DMS79 (cell line): Measurements from ENCODE around the gene PMS2.
"Not testable (repeated sequence)": the region's sequence is repeated elsewhere in the genome, so short reads cannot be mapped to it uniquely, and the experiment has no call there.

ENCODE experiments used
- DNase-seq: peaks from one replicate; lab custom pipeline; 2025; lab: John Stamatoyannopoulos, UW

The PMS2 gene, protein sequence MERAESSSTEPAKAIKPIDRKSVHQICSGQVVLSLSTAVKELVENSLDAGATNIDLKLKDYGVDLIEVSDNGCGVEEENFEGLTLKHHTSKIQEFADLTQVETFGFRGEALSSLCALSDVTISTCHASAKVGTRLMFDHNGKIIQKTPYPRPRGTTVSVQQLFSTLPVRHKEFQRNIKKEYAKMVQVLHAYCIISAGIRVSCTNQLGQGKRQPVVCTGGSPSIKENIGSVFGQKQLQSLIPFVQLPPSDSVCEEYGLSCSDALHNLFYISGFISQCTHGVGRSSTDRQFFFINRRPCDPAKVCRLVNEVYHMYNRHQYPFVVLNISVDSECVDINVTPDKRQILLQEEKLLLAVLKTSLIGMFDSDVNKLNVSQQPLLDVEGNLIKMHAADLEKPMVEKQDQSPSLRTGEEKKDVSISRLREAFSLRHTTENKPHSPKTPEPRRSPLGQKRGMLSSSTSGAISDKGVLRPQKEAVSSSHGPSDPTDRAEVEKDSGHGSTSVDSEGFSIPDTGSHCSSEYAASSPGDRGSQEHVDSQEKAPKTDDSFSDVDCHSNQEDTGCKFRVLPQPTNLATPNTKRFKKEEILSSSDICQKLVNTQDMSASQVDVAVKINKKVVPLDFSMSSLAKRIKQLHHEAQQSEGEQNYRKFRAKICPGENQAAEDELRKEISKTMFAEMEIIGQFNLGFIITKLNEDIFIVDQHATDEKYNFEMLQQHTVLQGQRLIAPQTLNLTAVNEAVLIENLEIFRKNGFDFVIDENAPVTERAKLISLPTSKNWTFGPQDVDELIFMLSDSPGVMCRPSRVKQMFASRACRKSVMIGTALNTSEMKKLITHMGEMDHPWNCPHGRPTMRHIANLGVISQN

DNA sequence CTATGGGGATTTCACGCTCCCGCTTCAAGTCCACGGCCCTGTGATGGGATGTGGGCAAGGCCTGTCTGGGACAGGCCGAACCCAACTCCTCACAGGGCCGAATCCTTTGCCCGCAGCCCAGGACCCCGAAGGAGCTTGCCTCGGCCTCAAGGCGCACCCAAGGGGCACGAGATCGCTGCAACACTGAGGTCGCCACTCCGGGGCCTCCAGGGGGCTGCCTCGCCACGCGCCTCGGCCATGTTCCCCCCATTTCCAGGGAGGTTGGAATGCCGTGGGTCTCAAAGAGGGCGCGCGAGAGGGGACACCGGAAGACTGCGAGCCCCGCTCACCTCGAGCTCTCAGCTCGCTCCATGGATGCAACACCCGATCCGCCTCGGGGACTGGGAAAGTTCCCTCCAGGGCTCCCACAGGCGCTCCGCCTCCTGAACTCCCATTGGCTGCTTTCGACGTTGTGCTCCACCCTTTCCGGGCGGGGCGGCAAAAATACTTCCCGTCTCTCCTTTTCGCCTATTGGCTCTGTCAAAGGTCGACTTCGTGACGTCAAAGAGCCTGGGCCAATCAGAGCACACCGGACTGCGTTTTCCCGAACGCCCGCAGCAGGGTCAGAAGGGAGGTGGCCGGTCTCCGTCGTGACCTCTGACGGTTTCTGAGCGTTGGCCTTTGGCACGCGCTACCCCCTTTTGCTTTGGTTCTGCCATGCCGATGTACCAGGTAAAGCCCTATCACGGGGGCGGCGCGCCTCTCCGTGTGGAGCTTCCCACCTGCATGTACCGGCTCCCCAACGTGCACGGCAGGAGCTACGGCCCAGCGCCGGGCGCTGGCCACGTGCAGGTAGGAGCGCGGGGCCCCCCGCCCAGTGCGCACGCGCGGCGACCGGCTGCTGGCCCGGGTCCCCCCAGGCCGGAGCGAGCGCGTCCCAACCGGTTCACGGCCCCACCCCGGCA lies at the start of gene PMS2, which contains the start of gene AIMP2:
Gene PMS2 (minus strand): TSS at position 382 of the 944 bp plus-strand sequence. CDS start 30 bp downstream, at position 352.
Gene AIMP2 (plus strand): TSS at position 605 of the 944 bp plus-strand sequence. CDS start 92 bp downstream, at position 697.
- DNase-seq, result peak; percentile 98

DNA sequence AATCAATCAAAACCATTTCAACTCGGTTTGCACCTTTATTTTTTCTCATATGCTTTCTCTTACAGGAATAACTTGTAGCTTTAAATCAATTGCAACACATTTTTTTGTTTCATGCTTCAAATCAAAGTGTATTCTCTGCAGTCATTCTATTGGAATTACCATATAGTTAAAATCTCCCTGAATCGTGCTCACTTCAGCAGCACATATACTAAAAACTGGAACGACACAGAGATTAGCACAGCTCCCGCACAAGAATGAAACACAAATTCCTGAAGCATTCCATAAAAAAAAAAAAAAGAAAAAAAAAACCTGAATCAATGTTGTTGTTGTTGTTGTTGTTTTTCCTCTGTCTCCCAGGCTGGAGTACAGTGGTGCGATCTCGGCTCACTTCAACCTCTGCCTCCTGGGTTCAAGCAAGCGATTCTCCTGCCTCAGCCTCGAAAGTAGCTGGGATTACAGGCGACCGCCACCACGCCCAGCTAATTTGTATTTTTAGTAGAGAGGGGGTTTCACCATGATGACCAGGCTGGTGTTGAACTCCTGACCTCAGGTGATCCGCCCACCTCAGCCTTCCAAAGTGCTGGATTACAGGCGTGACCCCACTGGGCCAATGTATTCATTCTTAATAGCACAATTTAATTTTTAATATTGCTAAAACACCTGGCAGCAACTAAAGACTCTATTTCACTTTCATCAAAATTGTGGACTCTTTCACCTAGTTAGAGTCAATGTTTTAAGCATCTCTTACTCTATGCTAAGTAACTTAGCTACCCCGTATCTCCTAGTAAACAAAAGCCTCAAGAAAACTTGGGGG lies 48.7 kb upstream of the PMS2 start:
- no peak for DNase-seq

DNA sequence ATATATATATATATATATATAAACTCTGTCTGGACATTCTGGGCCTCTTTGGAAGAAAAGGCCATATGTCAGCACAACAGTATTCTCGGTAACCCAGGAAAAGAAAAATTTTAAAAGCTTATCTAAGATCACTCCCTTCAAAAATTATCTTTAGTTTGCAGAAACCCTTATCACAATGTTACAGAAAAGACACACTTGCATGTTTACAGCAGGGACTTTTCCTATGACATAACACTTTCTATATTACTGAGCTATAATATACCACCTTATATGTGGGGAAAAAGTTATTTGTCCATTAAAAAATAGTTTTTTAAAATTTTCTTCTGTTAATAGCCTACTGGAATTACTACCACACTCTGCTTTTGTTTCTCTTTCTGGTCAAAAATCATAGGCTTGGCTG lies 47.8 kb upstream of the PMS2 start:
- DNase-seq, result no peak

DNA sequence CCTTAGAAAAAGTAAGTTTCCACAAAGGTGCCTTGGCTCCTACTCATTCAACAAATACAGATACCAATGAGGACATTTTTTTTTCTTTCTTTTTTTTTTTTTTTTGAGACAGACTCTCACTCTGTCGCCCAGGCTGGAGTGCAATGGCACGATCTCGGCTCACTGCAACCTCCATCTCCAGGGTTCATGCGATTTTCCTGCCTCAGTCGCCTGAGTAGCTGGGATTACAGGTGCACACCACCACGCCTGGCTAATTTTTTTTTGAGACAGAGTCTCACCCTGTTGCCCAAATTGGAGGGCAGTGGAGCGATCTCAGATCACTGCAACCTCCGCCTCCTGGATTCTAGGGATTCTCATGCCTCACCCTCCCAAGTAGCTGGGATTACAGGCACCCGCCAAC lies 42.3 kb upstream of the PMS2 start:
- not testable (repeated sequence) for DNase-seq

DNA sequence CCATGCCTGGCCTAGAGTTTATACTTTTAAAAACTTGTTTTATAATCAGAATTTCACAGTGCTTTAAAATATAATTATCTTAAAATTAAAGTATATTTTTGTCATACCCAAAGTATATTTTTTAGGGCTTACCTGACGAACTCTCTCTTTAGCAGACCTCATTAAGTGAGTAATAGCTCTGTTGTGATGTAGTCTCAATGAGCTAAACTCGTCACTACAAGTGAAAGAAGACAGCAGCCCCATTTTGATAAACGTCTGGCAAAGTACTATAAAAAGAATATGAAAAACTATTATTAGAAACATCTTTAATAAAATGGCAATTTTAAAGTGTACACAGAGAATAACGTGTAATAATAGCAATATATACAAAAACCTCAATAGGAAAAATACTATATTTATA lies 40.9 kb upstream of the PMS2 start:
- DNase-seq, result no peak

DNA sequence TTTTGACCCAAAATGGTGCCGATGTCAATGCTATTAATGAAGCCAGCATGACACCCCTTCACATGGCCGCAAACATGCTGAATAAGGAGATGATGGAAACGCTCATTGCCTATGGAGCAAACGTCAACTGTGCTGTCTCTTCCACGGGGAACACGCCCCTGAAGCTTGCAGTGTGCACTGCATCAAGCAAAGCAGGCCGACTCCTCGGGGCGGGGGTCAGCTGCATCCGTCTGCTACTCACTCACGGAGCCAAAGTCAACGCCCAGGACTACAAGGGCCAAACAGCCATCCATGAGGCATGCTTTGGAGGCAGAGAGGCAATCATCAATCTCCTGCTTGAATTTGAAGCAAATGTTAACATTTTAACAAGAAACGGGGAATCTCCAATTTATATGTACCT lies 26.8 kb upstream of the PMS2 start:
- DNase-seq, result no peak

DNA sequence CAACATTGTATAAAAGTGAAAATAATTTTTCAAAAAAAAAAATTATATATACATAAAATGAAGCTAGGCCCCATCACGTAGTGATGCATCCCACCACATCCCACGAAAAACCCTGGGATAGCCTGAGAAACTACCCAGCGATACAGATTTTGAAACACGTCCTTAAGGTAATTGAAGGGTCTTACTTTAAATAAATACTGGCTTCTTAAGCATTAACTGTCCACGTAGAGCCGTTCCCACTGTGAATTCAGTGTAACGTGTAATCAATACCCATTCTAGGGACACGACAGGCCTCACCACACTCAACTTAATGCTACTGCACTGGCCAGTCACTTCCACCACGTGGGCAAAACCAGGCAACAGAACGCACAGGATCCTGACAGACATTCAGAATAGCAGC lies 26.3 kb upstream of the PMS2 start:
- no peak for DNase-seq

DNA sequence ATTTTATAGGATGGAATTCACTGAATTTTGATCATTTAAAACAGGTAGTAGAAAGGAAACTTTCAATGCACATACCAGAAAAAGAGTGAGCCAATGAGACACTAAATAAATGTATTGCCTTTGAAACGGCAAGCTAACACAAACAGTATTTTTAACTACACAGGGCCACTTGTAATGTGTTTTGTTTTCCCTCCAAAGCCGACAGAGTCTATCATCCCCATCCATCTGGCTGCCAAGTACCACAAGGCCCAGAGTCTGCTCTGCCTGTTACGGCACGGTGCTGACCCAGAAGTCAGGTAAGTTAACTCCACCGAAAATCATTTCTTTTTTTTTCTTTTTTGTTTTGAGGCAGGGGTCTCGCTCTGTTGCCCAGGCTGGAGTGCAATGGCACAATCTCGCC lies 23.8 kb upstream of the PMS2 start:
- no peak for DNase-seq

DNA sequence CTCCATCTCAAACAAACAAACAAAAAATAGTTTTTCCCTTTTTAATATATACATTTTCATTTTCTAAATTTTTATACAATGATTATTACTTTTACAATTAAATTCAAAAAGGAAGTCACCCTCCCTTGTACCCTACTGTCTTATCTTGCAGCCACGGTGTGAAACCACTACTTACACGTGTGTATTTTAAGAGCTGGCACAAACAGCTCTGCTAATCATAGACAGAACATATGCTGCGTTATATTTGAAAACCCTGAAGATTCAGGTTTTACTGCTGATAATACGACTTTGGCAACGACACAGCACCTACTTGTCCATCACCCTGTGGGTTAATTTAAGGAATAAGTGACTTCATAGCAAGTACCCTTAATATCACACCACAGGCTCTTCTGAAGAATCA lies 23.3 kb upstream of the PMS2 start:
- no peak for DNase-seq

DNA sequence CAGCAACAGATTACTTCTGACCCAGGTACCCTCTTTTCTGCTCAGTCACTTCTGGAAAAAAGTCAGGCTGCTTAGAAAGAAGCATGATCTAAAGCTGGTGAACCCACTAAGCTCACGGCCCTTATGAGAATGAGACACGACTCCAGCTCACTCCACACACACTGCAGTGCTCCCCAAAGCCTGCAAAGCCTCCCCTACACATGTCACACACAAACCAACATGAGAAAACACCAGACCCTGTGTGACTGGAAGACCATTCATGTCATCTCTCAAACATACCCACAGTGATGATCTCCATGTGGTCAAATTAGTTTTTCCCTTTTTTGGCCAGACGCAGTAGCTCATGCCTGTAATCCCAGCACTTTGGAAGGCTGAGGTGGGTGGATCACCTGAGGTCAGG lies 22.7 kb upstream of the PMS2 start:
- DNase-seq, result no peak

DNA sequence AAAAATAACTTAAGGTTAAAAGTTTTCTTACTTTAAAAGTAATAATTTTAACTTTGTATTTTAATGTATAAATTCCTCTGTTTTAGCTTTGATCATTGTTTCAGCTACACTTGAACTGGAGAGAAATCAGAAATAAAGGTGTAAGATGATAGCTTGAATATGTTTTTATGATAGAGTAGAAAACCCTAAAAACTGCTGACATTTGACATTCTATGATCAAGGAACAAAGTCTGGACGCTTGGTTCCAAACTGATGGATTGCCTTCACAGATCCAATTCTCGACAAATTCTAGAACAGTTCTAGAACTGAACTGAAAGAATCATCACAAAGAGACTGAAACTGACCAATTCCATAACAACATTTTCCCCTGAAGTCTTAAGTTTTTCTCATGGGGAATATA lies 22.1 kb upstream of the PMS2 start, which contains the start of gene ANKRD61:
Gene ANKRD61 (plus strand): TSS at position 389 of the 400 bp plus-strand sequence. CDS start 0 bp downstream, at position 389.
- no peak for DNase-seq

DNA sequence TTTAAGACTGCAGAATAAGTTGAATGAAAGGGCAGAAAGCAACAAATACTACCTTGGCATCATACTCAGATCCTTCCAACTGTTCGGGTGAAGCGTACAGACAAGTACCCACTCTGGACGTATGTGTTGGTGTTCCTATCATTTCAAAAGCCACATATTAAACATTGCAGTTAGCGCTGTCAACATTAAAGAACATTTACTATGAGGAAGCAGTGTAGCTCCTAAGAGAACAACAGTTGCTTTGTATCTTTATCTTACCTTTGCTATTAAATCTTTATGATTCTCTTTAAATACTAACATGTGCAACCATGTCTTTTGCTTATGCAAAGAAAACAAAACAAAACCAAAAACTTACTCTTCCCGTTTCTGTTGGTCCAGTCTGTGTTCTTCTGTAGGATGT lies 19.7 kb upstream of the PMS2 start:
- no peak for DNase-seq

DNA sequence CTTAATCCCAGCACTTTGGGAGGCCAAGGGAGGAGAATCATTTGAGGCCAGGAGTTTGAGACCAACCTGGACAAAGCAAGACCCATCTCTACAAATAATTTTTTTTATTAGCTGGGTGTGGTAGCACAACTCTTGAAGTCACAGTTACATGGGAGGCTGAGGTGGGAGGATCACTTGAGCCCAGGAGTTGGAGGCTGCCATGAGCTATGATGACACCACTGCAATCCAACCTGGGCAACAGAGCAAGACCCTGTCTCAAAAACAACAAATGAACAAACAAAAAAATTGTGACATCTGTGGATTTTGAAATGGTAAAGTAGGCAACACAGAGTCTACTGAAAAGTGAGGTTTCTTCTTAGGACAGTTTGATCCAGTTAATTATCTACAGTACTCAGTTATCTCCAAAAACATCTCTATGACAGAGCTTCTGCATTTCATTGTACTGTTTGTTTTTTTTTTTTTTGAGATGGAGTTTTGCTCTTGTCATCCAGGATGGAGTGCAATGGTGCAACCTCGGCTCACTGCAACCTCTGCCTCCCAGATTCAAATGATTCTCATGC lies 19.0 kb upstream of the PMS2 start:
- DNase-seq, result no peak

DNA sequence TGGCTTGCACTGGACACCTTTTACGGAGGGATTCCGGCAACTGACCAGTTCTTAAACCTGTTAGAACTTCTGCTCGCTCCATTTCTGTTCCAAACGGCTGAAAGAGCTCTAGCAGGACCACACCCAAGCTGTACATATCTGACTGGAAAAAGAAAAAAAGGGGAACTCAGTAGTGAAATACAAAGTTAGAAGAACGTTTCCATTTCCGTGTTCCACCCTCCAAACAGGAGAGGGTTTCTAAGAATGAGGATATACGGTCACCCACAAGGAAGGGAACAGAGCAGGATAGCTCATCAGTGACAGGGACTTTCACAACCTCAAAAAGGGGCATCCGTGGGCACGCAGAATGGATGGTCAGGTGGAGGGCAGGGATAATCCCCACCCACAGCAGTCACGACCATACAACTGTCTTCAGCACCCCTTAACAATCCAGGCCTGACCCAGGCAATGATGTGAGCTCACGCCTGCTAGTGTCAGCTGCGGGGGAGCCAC lies 18.0 kb upstream of the PMS2 start:
- no peak for DNase-seq

DNA sequence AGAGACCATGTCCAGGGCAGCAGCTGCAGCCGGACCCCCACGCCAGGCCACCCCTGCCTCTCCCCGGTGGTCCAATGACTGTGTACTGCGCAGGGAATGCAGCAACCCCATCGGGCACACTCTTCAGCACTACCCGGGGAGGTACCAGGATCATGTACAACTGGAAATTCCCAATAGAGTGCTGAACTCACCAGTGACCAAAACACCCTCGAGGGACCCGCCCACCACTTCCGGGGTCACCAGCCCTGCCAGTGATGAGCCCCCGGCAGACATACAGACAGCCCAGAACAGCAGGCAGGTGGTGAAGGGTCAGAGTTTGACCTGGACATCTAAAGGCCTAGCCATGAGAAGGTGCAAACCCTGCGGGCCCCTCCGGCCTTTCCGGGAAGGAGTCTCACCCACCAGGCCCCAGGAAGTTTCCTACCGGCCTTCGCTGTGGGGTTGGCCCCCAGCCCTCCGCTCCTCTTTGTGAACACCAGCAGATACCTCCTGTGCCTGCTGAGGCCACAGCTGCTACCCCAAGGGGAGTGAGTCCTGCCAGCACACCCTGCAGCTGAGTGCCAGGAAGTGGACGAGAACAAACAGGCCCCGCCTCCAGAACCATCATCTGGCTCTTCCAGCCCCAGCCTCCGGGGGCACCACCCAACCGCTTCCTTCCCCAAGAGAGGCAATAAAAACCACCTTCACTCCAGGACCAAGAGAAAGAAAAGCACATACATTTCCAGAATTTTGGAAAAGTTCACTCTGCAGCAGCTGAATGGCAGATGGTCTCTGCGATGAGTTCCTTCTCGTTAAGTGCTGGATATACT lies 17.4 kb upstream of the PMS2 start:
- DNase-seq, result no peak

DNA sequence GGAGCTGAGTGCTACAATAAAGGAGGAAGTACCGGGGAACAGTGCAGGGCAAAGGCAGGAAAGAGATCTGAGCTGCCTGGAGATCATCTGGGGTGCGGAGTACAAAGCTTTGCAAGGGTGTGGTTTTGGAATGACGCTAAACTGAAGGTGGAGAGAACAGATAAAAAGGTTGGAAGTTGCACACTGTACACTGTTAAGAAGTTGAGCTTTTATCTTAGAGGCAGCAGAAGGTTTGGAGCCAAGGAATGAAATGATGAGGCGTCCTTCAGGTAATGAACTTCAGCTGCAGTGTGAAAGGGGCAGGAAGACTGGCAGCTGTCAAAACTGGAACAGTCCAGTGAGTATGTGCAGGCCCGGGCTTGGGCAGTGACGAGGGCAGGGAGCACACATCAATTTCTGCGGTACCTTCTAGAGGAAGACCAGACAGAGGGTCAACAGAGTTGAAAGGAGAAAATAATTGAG lies 15.2 kb upstream of the PMS2 start:
- no peak for DNase-seq

DNA sequence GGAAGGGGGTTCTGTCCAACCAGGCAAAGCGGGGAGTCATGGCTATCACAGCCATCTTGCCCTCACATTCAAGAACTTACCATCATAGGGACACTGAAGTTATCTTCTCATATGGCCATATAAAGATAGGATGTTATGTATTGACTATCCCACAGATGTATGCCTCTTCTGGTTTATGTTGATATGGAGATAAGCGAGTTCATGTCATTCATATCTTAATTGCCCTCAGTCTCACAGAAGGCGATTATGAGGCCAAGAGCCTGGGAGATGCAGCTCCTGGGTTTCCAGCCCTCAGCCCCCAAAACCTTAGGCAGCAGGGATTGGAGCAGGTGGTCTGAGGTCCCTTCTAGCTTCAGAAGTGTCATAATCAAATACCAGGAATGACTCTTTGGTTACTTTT lies 13.9 kb upstream of the PMS2 start:
- no peak for DNase-seq

DNA sequence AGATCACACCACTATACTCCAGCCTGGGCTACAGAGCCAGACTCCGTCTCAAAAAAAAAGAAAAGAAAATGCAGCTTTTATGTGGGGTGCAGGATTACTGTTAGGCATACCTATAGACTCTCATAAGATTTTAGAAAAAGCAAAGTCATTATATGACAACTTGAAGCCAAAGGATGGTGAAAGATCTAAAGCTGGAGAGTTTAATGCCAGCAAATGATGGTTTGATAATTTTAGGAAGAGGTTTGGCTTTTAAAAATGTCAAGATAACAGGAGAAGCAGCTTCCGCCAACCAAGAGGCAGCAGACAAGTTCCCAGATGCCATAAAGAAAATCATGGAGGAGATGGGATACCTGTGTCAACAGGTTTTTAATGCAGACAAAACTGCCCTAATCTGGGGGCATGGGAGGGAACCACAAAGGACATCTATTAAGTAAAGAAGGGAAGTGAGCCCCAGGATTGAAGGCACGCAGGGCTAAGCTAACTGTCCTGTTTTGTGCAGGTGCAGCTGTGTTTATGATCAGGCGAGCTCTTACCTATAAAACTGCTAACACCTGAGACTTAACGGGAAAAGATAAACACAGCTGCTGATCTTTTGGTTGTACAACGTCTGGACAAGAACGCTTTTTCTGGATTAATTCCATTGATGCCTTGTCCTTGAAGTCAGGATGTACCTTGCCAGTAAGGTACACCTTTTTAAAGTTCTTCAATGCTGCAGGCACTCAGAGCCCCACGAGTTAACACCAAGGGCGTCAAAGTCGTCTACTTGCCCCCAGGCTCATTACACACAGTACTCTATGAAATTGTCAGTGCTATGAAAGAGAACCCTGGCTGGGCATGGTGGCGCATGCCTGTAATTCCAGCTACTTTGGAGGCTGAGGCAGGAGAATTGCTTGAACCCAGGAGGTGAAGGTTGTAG lies 11.8 kb upstream of the PMS2 start:
- peak; percentile 37 for DNase-seq

DNA sequence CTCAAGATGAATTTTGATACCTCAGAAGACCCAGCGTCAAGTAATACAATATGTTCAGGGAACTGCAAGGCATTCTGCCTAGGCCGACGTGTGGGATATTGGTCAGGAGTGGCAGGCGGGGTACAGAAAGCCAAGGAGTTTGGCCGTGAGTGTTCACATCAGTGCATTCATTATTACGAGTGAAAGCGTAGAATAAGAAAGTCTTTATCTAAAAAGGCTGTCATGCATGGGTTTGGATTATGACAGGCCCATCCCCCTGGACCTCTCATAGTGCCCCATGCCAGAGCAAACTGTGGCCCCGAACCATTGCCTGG lies 7.8 kb upstream of the PMS2 start:
- DNase-seq, result no peak
